Stimulated activated CD4-positive, alpha-beta T cell treated with anti-CD3 and anti-CD28 coated beads, Interleukin-2, amount 100 ng/mL, for 4 hours (primary cell): ENCODE results near the gene ZNF786.

Experiments
- DNase-seq: peaks from one replicate; pipeline ENCODE4 v3.0.0-alpha.2; 2020; ENCODE audit warnings: low read depth

The ZNF786 gene

GRCh38 chr7:149028346-149029109 lies 62.0 kb downstream of the ZNF786 start, which contains the start of gene PDIA4:
TSS of gene PDIA4 (minus strand) at chr7:149028505. CDS start at chr7:149028408, 97 bp downstream.
- peak; percentile 100 for DNase-seq

- no peak for DNase-seq
Measured at GRCh38 chr7:149027611-149028345, 62.7 kb downstream of the ZNF786 start.

DNA sequence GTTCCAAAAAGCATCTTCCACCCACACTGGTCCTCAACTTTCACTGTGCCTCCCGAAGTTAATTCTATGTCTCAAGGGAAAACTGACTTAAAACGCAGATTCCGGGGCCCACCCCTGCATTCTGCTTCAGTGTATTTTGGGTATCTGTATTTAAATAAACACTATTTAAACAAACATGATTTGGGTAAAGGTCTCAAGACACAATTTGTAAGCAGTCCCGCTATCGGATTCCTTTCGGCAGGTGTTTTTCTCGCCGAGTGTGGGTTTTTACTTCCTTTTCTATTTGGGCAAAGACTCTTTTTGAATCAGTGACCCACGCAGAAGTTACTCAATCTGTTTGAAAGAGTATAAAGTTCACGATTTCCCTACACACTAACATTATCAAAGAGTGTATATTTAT lies 63.5 kb downstream of the ZNF786 start:
- DNase-seq = no peak

DNA sequence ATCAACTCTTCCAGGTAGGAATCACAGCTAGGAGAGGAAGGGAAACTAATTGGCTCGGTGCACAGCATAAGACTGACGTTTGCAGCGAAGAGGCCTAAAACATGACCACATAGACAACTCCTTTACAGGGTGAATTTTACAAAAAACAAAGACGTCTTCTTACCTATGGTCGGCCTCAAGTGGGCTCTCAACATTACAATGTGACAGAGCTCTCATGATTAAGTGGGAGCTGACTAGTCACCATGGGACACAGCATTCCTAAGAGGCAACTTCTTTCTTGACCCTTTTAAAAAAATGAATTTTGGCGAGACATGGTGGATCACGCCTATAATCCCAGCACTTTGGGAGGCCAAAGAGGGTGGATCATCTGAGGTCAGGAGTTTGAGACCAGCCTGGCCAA lies 66.9 kb downstream of the ZNF786 start:
- DNase-seq = no peak

DNA sequence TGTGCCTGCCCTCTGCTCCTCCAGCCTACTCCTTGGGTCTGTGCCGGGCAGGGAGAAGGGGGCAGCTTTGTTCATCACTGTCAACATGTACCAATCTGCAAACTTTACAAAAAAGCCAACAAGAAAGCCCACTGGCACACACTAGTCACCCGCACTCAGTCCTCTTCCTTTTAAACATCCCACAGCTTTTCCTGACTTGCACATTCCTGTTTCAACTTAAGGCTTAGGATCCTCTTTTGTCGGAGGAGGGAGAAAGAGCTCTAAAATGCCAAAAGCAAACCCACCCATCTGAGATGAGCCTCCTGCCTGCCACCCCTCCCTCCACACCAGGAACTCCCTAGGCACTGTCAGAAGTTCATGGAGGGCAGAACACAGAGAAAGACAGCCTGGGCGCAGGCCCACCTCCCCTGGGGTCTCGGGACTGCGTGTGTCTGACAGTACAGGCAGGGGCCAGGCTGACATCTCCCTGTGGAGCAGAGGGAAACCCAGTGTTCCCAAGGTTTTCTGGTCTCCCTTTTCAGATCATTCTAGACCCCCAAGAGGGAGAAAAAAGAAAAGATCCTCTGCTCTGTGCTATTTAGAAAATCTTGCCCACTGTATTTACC lies 67.7 kb downstream of the ZNF786 start:
- DNase-seq = no peak

GRCh38 chr7:149021725-149022062 lies 68.8 kb downstream of the ZNF786 start:
- DNase-seq = no peak

GRCh38 chr7:149020483-149020882 lies 70.0 kb downstream of the ZNF786 start:
- DNase-seq = no peak
